SK-N-SH treated with all-trans-retinoic acid at 6 μM for 48 hours (cell line): ENCODE measurements around the gene DRC1.

Experiments used
- ARNTL ChIP-seq: fragments of 450-650 bp; formaldehyde crosslinking; IDR thresholded peaks from 2 replicates; pipeline ENCODE4 v1.5.0; 2020; ENCODE audit warnings: low read depth, mild to moderate bottlenecking, moderate library complexity, borderline replicate concordance
- CREB5 ChIP-seq: fragments of 250-450 bp; sonication (Bioruptor Pico); IDR thresholded peaks from 2 replicates; pipeline ENCODE4 v1.5.1; 2020; ENCODE audit warnings: low read depth, mild to moderate bottlenecking, moderate library complexity
- GLIS3 ChIP-seq: fragments of 250-450 bp; sonication (Bioruptor Pico); IDR thresholded peaks from 2 replicates; pipeline ENCODE4 v1.5.0; 2020; ENCODE audit warnings: mild to moderate bottlenecking, moderate library complexity
- ISL1 ChIP-seq: fragments of 250-450 bp; sonication (Bioruptor Pico); IDR thresholded peaks from 2 replicates; pipeline ENCODE4 v2.1.2; 2022; ENCODE audit warnings: mild to moderate bottlenecking, moderate library complexity
- PPARA ChIP-seq: fragments of 250-450 bp; sonication (Bioruptor Pico); IDR thresholded peaks from 2 replicates; pipeline ENCODE4 v1.5.0; 2020; ENCODE audit warnings: mild to moderate bottlenecking, borderline replicate concordance
- RARB ChIP-seq: fragments of 250-450 bp; sonication (Bioruptor Pico); IDR thresholded peaks from 2 replicates; pipeline ENCODE4 v1.8.0; 2021; ENCODE audit warnings: mild to moderate bottlenecking, moderate library complexity
- SNAI2 ChIP-seq: fragments of 250-450 bp; sonication (Bioruptor Pico); IDR thresholded peaks from 2 replicates; pipeline ENCODE4 v1.5.0; 2020; ENCODE audit warnings: mild to moderate bottlenecking, moderate library complexity
- ZFP30 ChIP-seq: fragments of 450-650 bp; formaldehyde crosslinking; IDR thresholded peaks from 2 replicates; pipeline ENCODE4 v1.5.0; 2022; ENCODE audit warnings: mild to moderate bottlenecking, moderate library complexity
- ZNF8 ChIP-seq: fragments of 450-650 bp; formaldehyde crosslinking; IDR thresholded peaks from 2 replicates; pipeline ENCODE4 v1.5.0; 2020; ENCODE audit warnings: mild to moderate bottlenecking, moderate library complexity

GRCh38 chr2:26407526-26407925, 5.8 kb downstream of the DRC1 start:
- TF ChIP-seq ZFP30 (no peak), RARB (CRISPR knock-in tag) (no peak), ZNF8 (no peak), ISL1 (CRISPR knock-in tag) (no peak), CREB5 (CRISPR knock-in tag) (no peak), PPARA (CRISPR knock-in tag) (no peak), ARNTL (CRISPR knock-in tag) (no peak), GLIS3 (CRISPR knock-in tag) (no peak), SNAI2 (CRISPR knock-in tag) (no peak)
